ENCODE data around the gene CDAN1.

The CDAN1 gene

DNA sequence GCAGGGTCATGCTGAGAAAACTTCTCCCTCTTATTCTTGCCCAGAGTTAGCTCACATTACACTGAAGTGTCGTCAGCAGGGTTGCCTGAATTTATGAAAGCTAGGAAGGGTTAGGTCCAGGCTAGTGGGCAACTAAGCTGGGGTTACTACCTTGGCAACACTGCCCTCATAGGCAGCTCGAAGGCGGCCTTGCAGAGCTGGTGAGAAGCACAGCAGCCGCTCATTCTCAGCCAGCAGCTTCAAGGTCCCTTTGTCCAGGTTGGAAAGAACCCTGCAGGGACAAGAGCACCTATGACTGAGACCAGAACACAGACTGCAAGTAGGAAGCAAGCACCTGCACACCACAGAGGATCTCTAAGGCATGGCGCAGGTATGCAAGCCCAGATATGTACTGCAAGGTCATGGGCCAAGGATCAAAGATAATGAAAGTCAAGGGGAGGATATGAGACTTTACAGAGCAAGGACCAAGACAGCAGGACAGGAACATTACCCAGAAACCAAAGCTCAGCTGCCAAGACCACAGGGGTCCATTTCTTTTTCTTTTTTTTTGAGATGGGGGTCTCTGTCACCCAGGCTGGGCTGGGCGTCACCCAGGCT lies 2.8 kb downstream of the CDAN1 start:
- no peak for DNase-seq

DNA sequence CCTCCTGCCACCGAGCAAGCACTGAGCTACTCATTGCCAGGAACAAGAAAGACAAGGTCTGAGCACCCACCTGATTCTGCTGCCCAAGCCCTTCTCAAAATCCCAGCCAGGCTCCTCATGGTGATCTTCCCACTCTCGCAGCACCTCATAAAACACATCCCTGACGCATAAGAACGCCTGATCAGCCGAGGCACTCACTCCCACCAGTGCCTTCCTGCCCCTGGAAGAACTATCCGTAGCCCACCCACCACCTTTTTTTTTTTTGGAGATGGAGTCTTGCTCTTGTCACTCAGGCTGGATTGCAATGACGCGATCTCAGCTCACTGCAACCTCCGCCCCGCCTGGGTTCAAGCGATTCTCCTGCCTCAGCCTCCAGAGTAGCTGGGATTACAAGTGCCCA lies 3.9 kb downstream of the CDAN1 start:
- no peak for DNase-seq

DNA sequence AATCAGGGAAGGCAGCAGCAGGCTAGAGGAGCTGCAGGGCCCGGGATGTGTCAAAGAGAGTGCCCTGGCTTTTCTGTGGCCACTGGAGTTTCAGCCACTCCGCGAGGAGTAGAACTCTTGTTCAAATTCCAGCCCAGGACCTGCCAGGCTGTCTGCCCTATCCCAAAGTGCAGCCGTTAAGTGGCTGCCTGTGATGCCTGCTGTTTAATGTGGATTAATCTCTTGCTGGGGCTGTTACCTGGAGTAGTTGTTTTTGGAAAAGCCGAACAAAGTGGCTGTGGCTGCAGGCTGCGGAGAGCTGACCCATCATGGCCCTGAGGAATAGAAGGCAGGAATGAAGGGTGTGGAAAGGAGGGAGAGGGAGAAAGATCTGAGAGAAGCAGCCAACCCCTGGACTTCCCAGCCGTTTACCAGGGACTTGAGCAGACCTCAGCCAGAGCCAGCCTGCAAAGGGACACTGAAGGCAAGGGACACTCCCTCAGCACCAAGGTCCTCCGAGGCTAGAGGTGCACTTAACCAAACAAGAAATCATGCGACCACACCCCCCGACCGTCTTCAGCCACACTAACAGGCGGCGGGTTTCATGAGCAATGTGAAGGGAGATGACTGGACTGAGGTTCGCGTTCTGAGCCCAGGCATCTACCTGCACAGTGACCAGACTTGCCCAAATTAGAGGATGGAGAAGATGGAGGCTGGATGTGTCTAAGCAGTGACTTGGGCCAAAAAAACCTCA lies 4.7 kb downstream of the CDAN1 start:
- no peak for DNase-seq

DNA sequence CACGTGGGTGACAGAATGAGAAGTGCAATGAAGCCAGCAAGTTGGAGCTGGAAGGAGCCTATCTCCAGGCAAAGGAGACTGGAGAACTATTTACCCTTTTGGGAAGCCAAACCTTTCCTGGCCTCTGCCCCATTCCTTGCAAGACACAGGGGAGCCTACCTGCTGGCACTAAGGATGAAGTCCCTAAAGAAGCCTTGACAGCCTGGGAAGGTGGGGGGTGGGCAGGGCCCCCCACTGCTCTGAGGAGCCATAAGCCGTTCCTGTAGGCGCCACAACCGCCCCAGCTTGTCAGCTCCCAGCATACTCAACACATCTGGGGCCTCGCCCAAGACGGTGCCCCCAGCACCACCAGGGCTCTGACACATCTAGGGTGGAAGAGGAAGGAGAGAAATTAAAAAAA lies 5.5 kb downstream of the CDAN1 start:
- no peak for DNase-seq

DNA sequence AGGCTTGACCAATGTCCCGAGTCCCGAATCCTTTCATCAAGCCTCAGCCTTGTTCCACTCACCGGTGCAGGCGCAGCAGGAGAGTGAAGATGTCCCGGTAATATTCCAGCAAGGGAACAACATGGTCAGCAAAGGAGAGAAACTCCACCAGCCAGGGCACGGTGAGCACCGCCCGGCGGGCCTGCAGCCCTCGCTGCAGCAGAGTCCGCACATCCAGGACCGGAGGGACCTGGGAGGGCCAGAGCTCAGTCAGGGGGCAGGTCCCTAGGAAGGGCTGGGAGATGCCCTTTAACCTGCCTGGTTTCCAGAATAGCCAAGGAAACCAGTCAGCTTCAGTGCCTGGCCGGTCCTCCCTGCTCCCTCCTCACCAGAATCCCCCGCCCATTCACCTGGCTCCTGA lies 6.4 kb downstream of the CDAN1 start:
- no peak for DNase-seq

DNA sequence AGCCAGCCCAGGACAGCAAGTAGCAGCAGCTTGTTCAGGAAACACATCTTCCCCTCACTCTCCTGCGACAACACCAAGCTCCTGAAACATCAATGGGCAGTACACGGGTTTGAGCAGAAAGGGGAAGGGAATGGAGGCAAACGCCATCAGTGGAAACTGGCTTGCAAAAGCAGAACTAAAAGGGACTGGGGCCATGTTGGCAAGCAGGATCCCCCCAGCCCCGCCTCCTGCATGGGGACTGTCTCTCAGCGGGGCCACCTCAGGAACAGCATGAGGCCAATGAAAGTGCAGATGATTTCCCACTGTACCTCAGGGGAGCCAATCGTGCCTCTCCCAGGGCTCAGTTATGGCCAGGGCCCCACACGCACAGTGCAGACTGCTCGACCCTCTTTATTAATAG lies 6.8 kb downstream of the CDAN1 start:
- no peak for DNase-seq

DNA sequence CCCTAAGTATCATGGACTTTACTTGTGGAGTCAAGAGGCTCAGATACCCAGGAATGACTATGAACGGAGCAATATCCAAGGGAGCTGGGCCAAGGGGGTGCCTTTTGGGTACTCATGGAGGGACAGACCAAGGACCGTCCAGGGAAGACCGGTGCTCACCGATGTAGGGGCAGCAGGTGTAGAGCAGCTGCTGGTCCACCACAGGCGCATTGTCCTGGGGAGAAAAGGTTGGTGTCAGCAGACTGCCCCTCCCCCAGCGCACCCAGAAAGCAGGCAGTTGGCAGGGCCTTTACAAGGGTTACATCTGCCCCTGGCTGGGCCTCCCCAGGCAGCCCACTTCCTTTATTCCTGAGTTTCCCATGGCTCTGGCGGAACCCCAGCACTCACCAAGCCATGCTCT lies 7.5 kb downstream of the CDAN1 start:
- DNase-seq, result no peak

DNA sequence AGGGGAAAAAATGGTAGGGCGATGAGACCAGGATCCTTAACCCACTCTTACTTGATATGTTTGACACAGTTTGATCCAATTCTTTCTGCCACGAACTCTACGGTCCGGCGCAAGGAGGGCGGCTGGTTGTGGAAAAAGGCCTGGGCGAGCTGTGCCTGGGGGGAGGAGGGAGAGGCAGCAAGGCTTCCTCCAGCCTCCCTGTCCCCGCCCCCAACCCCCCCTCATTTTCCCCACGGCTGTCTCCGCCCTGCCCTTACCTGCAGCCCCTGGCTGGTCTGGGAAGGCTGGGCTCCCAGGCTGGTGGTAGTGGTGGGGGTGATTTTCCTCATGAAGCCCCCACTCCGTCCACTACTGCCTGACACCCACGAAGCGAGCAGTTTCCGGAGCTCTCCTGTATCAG lies 8.0 kb downstream of the CDAN1 start:
- no peak for DNase-seq

DNA sequence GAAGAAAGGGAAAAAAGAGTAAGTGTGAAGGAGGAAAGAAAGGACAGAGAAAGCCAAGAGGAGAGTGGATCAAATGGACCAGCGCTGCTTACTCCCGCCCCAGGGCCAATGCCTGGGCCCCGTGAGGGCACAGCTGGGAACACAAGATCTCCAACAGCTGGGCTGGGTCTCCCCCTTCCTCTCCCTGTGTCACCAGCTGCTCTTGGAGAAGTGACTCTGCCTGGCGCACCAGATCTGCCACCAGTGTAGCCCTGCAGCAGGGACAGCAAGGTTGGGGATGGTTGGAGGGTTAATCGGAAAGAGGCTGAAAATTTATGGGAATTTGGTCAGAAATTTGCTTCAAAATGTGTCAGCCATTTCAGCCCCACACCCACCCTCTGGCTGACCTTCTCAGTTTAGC lies 8.4 kb downstream of the CDAN1 start:
- DNase-seq, result no peak

DNA sequence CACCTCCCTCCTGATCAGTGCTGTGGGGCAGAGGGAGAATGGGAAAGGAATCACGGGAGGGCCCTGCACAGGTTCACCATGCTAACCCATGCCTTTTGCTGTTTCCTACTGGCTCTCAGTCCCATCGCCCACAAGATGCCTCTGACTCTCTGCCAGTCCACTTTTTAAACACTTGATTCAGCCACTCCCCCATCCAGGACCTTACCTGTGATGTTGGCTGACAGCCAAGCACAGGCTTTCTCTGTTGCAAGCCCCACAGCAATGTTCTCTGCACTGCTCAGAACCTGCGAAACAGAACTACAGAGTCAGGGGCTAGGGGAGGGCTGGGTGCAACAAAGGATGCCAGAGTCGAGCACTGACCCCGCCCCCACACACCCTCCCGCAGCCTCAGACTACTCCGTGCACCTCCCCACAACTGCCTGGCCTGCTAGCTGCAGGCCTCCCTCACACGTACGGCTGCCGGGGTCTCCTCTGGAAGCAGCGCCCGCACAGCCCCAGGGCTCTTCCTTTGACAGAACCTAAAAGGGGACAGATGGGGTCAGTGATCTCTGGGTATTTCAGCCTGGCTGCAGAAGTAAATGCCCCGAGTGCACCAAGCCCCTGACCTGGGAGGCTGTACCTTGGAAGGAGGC lies 9.1 kb downstream of the CDAN1 start:
- DNase-seq, result no peak

DNA sequence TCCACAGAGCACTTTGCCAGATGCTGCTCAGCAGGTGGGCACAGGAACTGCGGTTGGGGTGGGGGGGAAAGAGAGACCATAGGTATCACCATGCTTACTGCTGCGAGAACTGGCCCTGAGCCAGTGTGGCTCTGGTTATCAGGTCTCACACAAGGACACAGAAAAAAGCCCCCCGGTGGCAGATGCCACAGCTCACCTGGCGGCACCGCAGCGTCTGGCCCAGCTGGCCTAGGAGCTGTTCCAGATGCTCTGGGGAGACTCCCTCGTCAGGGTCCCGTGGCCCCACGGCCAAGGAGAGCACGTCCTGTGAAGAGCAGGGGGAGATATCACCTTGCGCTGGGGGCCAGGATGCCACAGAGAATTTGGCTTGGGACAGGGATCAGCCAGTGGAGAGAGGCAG lies 10.8 kb downstream of the CDAN1 start:
- DNase-seq, result no peak

DNA sequence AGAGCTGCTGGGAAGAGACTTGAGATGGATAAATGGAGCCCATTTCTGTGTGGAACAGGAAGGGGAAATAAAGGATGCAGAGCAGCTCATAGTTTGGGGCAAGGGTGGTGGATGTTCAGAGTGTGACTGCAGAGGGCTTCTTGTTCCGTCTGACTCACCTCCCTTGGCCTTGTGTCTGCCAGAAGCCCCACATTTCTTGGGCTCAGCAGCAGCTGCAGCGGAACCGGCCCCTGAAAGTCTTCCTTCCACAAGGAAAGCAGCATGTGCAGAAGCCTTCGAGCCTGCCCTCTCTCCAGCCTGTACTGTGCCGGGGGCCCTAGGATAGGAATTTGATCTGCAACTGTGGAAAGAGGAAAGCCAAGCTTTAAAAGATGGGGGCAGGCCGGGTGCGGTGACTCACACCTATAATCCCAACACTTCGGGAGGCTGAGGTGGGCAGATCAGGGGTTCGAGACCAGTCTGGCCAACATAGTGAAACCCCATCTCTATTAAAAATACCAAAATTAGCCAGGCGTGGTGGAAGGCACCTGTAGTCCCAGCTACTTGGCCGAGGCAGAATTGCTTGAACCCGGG lies 11.5 kb downstream of the CDAN1 start:
- no peak for DNase-seq

DNA sequence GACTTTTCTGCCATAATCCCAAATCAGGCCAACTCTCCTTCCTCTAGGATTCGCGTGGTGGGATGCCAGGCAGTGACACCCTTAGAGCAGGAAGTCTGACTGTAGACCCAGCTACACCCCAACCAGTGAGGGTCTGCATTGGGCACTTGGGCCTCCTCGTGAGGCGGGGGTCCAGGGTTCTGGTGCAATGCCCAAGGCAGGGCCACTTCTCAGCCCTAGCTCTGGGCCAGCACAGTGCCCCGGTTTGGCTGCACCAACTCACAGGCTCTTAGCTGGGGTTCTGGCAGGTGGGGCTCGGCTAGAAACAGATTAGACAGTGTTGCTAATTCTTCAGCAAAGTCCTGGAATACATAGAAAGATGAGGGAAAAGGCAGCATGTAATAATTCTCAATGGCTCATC lies 12.7 kb downstream of the CDAN1 start:
- DNase-seq, result no peak

DNA sequence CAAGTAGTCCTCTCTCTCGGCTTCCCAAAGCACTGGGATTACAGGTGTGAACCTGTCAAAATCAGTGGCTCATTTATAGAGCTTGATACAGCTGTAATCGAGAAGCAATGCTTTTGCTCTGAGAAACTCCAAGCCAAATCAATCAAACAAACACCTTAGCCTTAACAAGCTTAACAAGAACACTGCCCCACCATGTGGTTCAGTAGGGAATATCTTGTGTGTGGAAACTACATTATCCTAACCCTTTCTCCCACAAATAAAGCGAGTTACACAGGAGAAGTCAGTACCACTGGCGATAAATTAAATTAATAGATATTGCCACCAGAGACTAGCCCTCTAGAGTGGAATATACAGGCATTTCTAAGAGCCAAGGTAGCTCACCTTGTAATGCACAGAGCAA lies 13.9 kb downstream of the CDAN1 start:
- no peak for DNase-seq

DNA sequence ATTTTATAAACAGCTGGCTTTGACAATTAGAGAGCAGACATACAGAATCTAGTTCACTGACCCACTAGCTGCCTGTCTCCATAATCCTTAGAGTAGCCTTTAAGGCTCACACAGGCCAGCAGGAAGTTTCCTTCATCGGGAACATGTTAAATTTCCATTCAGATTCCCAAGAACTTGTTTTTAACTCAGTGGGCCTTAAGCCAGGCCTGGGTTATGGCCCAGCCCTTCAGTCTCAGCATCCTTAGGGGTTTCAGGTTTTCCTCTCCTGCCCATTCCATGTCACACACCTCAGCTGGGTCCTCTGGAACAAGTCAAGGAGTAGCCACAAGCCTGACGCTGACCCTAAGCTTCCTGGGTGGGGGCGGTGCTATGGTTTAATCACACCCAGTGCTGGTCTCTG lies 15.0 kb downstream of the CDAN1 start:
- DNase-seq, result no peak

DNA sequence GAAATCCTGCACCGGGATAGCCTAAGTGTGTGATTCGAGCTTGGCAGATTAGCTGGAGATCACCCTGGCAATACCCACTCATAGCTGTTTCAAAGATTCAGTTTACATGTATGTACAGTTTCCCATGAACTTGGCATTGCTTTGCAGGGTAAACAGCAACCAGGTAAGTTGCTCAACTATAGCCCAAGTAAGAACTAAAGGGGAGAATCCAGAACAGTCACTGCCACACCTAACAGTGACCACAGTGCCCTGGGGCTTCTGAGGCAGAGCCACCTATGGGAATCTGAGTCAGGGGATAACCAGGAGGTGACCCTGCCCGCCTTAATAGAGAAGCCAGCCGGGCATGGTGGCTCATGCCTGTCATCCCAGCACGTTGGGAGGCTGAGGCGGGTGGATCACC lies 15.9 kb downstream of the CDAN1 start:
- no peak for DNase-seq

DNA sequence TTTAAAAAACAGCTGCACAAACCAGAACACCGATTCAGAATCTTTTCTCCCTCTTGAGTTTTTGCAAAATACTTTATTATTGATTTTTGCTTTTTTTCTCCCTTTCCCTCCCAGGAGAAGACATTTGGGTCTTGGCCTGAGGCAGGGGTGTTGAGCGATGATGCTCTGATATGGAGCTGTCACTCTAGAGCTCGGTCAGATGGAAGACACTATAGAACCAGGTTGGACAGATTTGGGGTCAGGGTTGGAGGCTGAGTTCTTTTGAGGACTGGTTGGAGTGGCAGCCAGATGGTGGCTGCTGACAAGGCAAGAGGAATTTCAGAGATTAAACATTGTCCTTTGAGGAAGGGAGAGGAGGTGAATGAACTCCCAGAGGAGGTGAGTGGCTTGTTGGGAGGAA lies 16.9 kb downstream of the CDAN1 start:
- no peak for DNase-seq

DNA sequence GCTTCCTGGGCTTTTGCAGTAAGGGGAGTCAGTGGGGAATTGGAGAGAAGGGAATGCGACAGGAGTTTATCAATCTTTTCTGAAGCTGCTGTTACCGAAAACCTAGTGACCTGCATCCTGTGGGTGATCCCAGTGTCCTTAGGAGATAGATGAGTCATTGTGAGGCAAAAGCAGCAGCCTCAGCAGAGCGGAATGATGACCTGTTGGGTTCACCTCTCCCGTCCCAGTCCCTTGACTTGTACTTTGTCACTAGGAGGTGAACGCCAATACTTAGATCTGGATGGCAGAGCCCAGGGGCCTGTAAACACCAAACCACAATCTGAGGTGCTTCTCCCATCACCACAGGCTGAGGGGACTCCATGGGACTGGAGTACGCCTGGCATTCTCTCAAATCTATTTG lies 17.9 kb downstream of the CDAN1 start:
- DNase-seq, result no peak

DNA sequence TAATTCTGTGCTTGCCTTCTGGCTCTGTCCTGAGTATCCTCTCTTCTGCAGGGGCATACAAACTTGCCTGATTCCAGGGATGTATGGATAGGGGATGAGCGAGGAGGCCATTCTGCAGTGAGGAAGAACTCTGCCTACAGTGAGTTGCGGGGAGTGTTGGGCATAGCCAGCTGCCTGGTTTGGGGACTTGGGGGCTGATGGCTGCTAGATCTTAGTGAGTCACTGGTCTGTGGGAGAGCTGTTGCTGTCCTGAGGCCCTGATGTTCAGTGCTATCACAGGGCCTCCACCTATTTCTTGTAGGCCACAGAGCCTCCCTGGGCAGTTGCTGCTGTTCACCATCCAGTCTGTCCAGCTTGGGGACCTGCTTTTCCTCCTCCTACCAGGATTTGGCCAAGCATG lies 20.3 kb downstream of the CDAN1 start:
- no peak for DNase-seq

DNA sequence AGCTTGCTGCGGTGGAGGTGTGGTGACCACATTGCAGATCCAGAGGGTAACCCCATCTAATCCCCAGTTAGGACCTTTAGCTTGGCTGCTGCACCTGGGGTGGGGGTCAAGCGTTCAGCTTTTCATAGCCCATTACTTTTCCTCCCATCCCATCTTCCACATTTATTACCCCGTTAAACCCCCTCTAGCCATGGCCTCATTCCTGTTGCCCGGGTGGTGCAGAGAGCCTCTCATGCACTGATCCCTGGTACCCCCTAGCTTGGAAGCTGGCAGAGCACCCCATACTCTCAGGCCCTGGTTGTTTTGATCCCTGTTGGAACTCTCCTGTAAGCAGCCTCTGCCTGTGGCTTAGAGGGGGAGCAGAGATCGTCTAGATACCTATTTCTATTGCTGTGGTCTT lies 20.8 kb downstream of the CDAN1 start:
- DNase-seq, result no peak

DNA sequence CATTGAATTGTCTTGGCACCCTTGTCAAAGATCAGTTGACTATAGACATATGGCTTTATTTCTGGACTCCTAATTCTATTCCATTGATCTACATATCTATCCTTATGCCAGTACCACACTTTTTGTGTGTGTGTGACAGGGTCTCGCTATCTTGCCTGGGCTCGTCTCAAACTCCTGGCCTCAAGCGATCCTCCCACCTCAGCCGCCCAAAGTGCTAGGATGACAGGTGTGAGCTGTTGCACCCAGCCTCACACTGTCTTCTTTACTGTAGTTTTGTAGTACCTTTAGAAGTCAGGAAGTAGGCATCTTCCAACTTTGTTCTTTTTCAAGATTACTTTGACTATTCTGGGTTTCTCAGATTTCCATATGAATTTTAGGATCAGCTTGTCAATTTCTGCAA lies 24.3 kb downstream of the CDAN1 start:
- no peak for DNase-seq

DNA sequence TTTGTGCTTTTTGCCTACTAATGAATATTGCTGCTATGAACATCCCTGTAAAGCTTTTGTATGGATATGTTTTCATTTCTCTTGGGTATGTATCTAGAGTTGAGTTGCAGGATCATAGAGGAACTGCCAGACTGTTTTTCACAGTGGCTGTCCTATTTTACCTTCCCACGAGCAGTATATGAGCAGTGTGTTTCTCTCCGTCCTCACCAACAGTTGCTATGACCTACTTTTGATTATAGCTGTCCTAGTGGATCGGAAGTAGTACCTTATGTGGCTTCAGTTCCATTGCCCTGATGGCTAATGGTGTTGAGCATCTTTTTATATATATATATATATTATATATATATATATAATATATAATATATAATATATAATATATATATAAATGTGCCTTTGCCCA lies 25.2 kb downstream of the CDAN1 start:
- DNase-seq, result no peak

DNA sequence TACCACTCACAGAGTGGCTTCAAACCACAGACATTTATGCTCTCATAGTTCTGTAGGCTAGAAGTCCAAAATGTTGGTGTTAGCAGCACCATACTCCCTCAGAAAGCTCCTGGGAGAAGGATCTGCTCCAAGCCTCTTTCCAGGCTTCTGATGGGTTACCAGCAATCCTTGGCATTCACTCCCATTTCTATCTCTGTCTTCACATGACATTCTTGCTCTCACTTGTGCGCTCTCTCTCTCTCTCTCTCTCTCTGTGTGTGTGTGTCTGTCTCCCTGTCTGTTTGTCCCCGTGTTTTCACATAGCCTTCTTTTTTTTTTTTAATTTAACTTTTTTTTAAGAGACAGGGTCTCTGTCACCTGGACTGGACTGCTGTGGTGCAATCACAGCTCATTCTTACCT lies 26.3 kb downstream of the CDAN1 start:
- no peak for DNase-seq

DNA sequence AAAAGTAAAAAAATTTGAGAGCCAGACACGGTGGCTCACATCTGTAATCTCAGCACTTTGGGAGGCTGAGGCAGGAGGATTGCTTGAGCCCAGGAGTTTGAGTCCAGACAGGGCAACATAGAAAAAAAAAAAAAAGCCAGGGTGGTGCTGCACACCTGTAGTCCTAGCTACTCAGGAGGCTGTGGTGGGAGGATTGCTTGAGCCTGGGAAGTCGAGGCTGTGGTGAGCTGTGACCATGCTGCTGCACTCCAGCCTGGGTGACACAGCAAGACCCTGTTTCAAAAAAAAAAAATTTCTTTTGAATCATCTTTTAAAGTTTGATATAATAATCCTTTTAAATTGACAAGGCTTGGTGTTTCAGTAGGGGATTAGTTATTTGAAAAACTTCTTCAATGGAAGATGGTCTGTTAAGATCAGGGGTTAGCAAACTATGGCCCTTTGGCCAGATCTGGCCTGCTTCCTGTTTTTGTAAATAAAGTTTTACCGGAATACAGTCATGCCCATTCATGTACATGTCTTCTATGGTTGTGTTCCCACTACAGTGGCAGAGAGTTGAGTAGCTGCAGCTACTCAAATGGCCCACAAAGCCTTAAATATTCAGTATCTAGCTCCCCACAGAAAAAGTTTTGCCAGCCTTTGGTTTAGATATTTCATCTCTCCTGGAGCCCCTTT lies 28.9 kb downstream of the CDAN1 start:
- DNase-seq, result no peak

All from activated CD4-positive, alpha-beta T cell treated with anti-CD3 and anti-CD28 coated beads, Interleukin-2, amount 50 U/mL, for 48 hours (primary cell).